ENCODE results near the gene PCLO. TPM values are rescaled to one million over a fixed set of nuclear protein-coding genes. Genes with fewer than 3 reads are reported as not detected.

PCLO gene
- total and polyA plus RNA-seq, 9 of the 15 experiments (the other 6 are each of a cell fraction or from before 2014, with no cell fraction given): under 0.01 to 0.01 TPM; not detected in 7

- TF ChIP-seq CHD7 (IDR thresholded peaks at IDR 0.05; ENCODE audit: low read depth, low read length) (no peak), EP400 (IDR thresholded peaks at IDR 0.05) (no peak), NR3C1 (CRISPR knock-in tag; IDR thresholded peaks at IDR 0.05) (no peak), SRSF3 (IDR thresholded peaks at IDR 0.05; ENCODE audit: insufficient read depth, low read length) (no peak), USF2 (CRISPR knock-in tag; IDR thresholded peaks at IDR 0.05) (no peak), ZNF408 (CRISPR knock-in tag; IDR thresholded peaks at IDR 0.05; ENCODE audit: low read depth) (no peak), RNF2 (IDR thresholded peaks at IDR 0.05) (no peak)
Observed at GRCh38 chr7:83101530-83101929, 61.2 kb downstream of the PCLO start (continued).
